SK-N-SH (cell line): Measurements from ENCODE around the gene TEPSIN. TPM values are rescaled to one million over a fixed set of nuclear protein-coding genes. Genes with fewer than 3 reads are reported as not detected.

Source experiments
- CTCF ChIA-PET: fragments of 300-600, 350-600 bp; formaldehyde crosslinking; extraction: SDS; loops from one replicate; lab custom pipeline; 2021; lab: Yijun Ruan, JAX
- POLR2A ChIA-PET: fragments of 350-600 bp; sonication (Branson Sonifier 250); formaldehyde crosslinking; extraction: SDS; loops from one replicate; lab custom pipeline; 2020; ENCODE audit warnings: antibody characterized with exemption, inconsistent platforms; lab: Yijun Ruan, JAX
- DNase-seq: peaks from one replicate; pipeline ENCODE4 v3.0.0; 2012
- H2AFZ ChIP-seq: fragments of 200-600 bp; sonication (generic); 2 replicates; pipeline ENCODE4 v1.8.1; 2016; ENCODE audit warnings: antibody characterized with exemption, mild to moderate bottlenecking, low read depth
- H3F3A ChIP-seq: fragments of 200-600 bp; sonication (generic); replicated peaks from 2 replicates; pipeline ENCODE3; 2016; ENCODE audit warnings: antibody characterized with exemption, mild to moderate bottlenecking; ENCODE audit not compliant: insufficient read depth
- H3K27ac ChIP-seq, 2 experiments: fragments of 200-500 bp in 1 of 2; fragments of 200-600 bp in 1 of 2; sonication (Bioruptor generic) in 1 of 2; sonication (generic), shearing (Covaris generic) in 1 of 2; 2 replicates each; pipeline versions ENCODE4 v1.5.1 to v1.6.1; 2014 to 2016; ENCODE audit warnings: low read depth in 2 of 2, inconsistent platforms in 1 of 2, low read length in 1 of 2, mild to moderate bottlenecking in 1 of 2, mixed read lengths in 1 of 2
- H3K27me3 ChIP-seq: fragments of 200-600 bp; sonication (generic), shearing (Covaris generic); 2 replicates; pipeline ENCODE4 v1.6.1; 2016; ENCODE audit warnings: mixed run types; ENCODE audit not compliant: insufficient read depth
- H3K36me3 ChIP-seq, 2 experiments: fragments of 200-500 bp in 1 of 2; fragments of 200-600 bp in 1 of 2; sonication (Bioruptor generic) in 1 of 2; sonication (generic) in 1 of 2; replicated peaks in 1 of 2; 2 replicates each; pipeline versions ENCODE3 to v1.5.1; 2014 to 2016; ENCODE audit warnings: low read length in 1 of 2, mild to moderate bottlenecking in 1 of 2; ENCODE audit not compliant: insufficient read depth in 2 of 2, control insufficient read depth in 1 of 2
- H3K4me1 ChIP-seq, 2 experiments: fragments of 200-500 bp in 1 of 2; fragments of 200-600 bp in 1 of 2; sonication (Bioruptor generic) in 1 of 2; sonication (generic), shearing (Covaris generic) in 1 of 2; 2 replicates each; pipeline versions ENCODE4 v1.5.1 to v1.6.1; 2014 to 2016; ENCODE audit warnings: low read depth in 1 of 2, low read length in 1 of 2, mixed run types in 1 of 2; ENCODE audit not compliant: insufficient read depth in 2 of 2, control insufficient read depth in 1 of 2
- H3K4me2 ChIP-seq: fragments of 200-600 bp; sonication (generic), shearing (Covaris generic); 2 replicates; pipeline ENCODE4 v1.6.1; 2017; ENCODE audit warnings: mixed run types
- H3K4me3 ChIP-seq, 2 experiments: fragments of 200-500 bp in 1 of 2; fragments of 200-600 bp in 1 of 2; sonication (Bioruptor generic) in 1 of 2; sonication (generic), shearing (Covaris generic) in 1 of 2; 2 replicates each; pipeline versions ENCODE4 v1.5.1 to v1.8.1; 2014 to 2016; ENCODE audit warnings: low read depth in 2 of 2, inconsistent platforms in 1 of 2, low read length in 1 of 2, mild to moderate bottlenecking in 1 of 2, mixed read lengths in 1 of 2, moderate library complexity in 1 of 2
- H3K79me2 ChIP-seq: fragments of 200-600 bp; sonication (generic); 2 replicates; pipeline ENCODE4 v1.8.1; 2017; ENCODE audit warnings: mild to moderate bottlenecking; ENCODE audit not compliant: insufficient read depth
- H3K9ac ChIP-seq: fragments of 200-600 bp; sonication (generic); 2 replicates; pipeline ENCODE4 v1.6.1; 2017; ENCODE audit warnings: mixed run types
- H3K9me2 ChIP-seq: fragments of 200-600 bp; sonication (generic); 2 replicates; pipeline ENCODE4 v1.6.1; 2017; ENCODE audit warnings: mixed run types
- H3K9me3 ChIP-seq: fragments of 200-600 bp; sonication (generic); 2 replicates; pipeline ENCODE4 v1.6.1; 2017; ENCODE audit warnings: mixed run types, mild to moderate bottlenecking, moderate library complexity
- H4K20me1 ChIP-seq: fragments of 200-600 bp; sonication (generic); 2 replicates; pipeline ENCODE4 v1.6.1; 2017; ENCODE audit warnings: mild to moderate bottlenecking, mixed run types; ENCODE audit not compliant: insufficient read depth
- CTCF ChIP-seq: fragments of 200-600 bp; sonication (generic); IDR thresholded peaks from 2 replicates; pipeline ENCODE4 v1.6.1; 2017; ENCODE audit warnings: antibody characterized with exemption, mild to moderate bottlenecking, moderate library complexity
- EP300 ChIP-seq, 2 experiments: IDR thresholded peaks; 2 replicates each; pipeline versions ENCODE4 v1.4.0 to v1.6.1; 2012; ENCODE audit warnings: borderline replicate concordance in 1 of 2, low read depth in 1 of 2, low read length in 1 of 2
- EZH2phosphoT487 ChIP-seq: fragments of 200-600 bp; sonication (generic); IDR thresholded peaks from 2 replicates; pipeline ENCODE4 v1.6.1; 2017; ENCODE audit warnings: low read depth, mixed run types, mild to moderate bottlenecking, antibody characterized with exemption, moderate library complexity, borderline replicate concordance
- FOSL2 ChIP-seq: IDR thresholded peaks from 2 replicates; pipeline ENCODE4 v1.4.0; 2012; ENCODE audit warnings: low read depth, mild to moderate bottlenecking, moderate library complexity, borderline replicate concordance
- GABPA ChIP-seq: IDR thresholded peaks from 2 replicates; pipeline ENCODE4 v1.4.0; 2012; ENCODE audit warnings: low read depth, mild to moderate bottlenecking
- GATA2 ChIP-seq: sonication (generic); formaldehyde crosslinking; IDR thresholded peaks from 2 replicates; pipeline ENCODE4 v1.5.0; 2020; ENCODE audit warnings: mild to moderate bottlenecking, missing genetic modification reagents
- IRF3 ChIP-seq: fragments of 150-350 bp; IDR thresholded peaks from 2 replicates; pipeline ENCODE4 v1.6.1; 2016; ENCODE audit warnings: mild to moderate bottlenecking, low read depth, low read length
- MEF2A ChIP-seq: IDR thresholded peaks from 2 replicates; pipeline ENCODE4 v1.4.0; 2012; ENCODE audit warnings: low read depth, borderline replicate concordance
- MXI1 ChIP-seq: IDR thresholded peaks from 2 replicates; pipeline ENCODE4 v1.6.1; 2012; ENCODE audit warnings: mild to moderate bottlenecking, low read depth, low read length, improper control_type of control experiment
- NFIC ChIP-seq: IDR thresholded peaks from 2 replicates; pipeline ENCODE4 v1.4.0; 2012; ENCODE audit warnings: borderline replicate concordance
- NRF1 ChIP-seq: IDR thresholded peaks from 2 replicates; pipeline ENCODE4 v1.6.1; 2012; ENCODE audit warnings: low read depth, mild to moderate bottlenecking, low read length
- PBX3 ChIP-seq: IDR thresholded peaks from 2 replicates; pipeline ENCODE4; 2012
- POLR2AphosphoS5 ChIP-seq: IDR thresholded peaks from 2 replicates; pipeline ENCODE4 v1.6.1; 2012; ENCODE audit warnings: low read depth, low read length
- RFX5 ChIP-seq: IDR thresholded peaks from 2 replicates; pipeline ENCODE4 v1.6.1; 2012; ENCODE audit warnings: mild to moderate bottlenecking, improper control_type of control experiment, low read length
- TAF1 ChIP-seq: IDR thresholded peaks from 2 replicates; pipeline ENCODE4 v1.6.1; 2012; ENCODE audit warnings: low read depth, mild to moderate bottlenecking, low read length, moderate library complexity, borderline replicate concordance
- TCF12 ChIP-seq: IDR thresholded peaks from 2 replicates; pipeline ENCODE4 v1.4.0; 2012
- TEAD4 ChIP-seq: IDR thresholded peaks from 2 replicates; pipeline ENCODE4 v1.4.0; 2012; ENCODE audit warnings: mild to moderate bottlenecking, borderline replicate concordance; ENCODE audit not compliant: insufficient read depth
- USF1 ChIP-seq: IDR thresholded peaks from 2 replicates; pipeline ENCODE4 v1.4.0; 2012; ENCODE audit warnings: low read depth, borderline replicate concordance
- USF2 ChIP-seq: fragments of 150-350 bp; IDR thresholded peaks from 2 replicates; pipeline ENCODE4 v1.6.1; 2017; ENCODE audit warnings: antibody characterized with exemption, low read length, low read depth, borderline replicate concordance
- ZBTB33 ChIP-seq: IDR thresholded peaks from 2 replicates; pipeline ENCODE4 v1.4.0; 2012; ENCODE audit warnings: low read depth, borderline replicate concordance
- WGBS: methylation state at CpG from one replicate; pipeline ENCODE4 v1.1.6; 2017; ENCODE audit warnings: low lambda C conversion rate; 5-methylcytosine and 5-hydroxymethylcytosine counted together
- polyA plus RNA-seq, 3 experiments: library from polyadenylated mRNA; depleted of rRNA; stranded (reverse); fragments of >200 nt; gene quantifications; 2 replicates each; pipeline ENCODE4 v1.2.3, GENCODE V29; 2012

The TEPSIN gene
- polyA plus RNA-seq, 1 of the 3 experiments (the other 2 are of a cell fraction): 35.3 TPM

GRCh38 chr17:81222620-81222905, 16.3 kb downstream of the TEPSIN start (continued):
- TF ChIP-seq PBX3: no peak
- no peak for TF ChIP-seq RFX5
- no peak for TF ChIP-seq MEF2A
- no peak for TF ChIP-seq MXI1
- no peak for TF ChIP-seq GATA2 (CRISPR knock-in tag)
- no peak for TF ChIP-seq TCF12

- Histone ChIP-seq H3K9ac (peak overlapping the region; percentile 79), H3K36me3 (peaks cover 0 to under 1% of the 10 kb centered on the region in 2 experiments), H3K4me3 (peak overlapping the region; percentile 76 to 94), H3K9me3 (no peaks in the 10 kb centered on the region), H2AFZ (peak overlapping the region; percentile 82), H3K4me2 (peak overlapping the region; percentile 100), H3K4me1 (peaks cover 7 to 16% of the 10 kb centered on the region in 2 experiments; a peak in 3 of 4 replicates), H3F3A (peaks cover 19% of the 10 kb centered on the region), H3K9me2 (no peaks in the 10 kb centered on the region), H3K27me3 (no peaks in the 10 kb centered on the region), H3K79me2 (peaks cover 17% of the 10 kb centered on the region), H3K27ac (peak overlapping the region in 1 of 2 experiments; percentile 24; a peak in 1 of 4 replicates), H4K20me1 (no peaks in the 10 kb centered on the region)
- ChIA-PET CTCF (interaction anchor here (0.7 to 3.8 kb wide), 7 partner anchors 17 to 263 kb away, joined by 3 to 19 read pairs (median 4); partner anchors contain the start of genes NDUFAF8 and TEPSIN), POLR2A (interaction anchor here (0.6 to 1.2 kb wide), 4 partner anchors 8 to 854 kb away, joined by 3 to 7 read pairs (median 3); partner anchors contain the start of gene NDUFAF8)
- DNase-seq: peak; percentile 74
- 25% methylated on average over 22 of the region's 24 CpGs for WGBS
- TF ChIP-seq POLR2AphosphoS5: no peak
- TF ChIP-seq GABPA: no peak
- no peak for TF ChIP-seq FOSL2
- no peak for TF ChIP-seq EP300 (IDR thresholded peaks at IDR 0.05; ENCODE audit: borderline replicate concordance in 1 of 2, low read depth in 1 of 2, low read length in 1 of 2)
- TF ChIP-seq ZBTB33: no peak
- TF ChIP-seq TCF12: no peak
- no peak for TF ChIP-seq NFIC
- no peak for TF ChIP-seq TEAD4
- TF ChIP-seq TAF1: no peak
- TF ChIP-seq PBX3: no peak
- TF ChIP-seq CTCF: no peak
- no peak for TF ChIP-seq USF2
- TF ChIP-seq MEF2A: no peak
- TF ChIP-seq MXI1: no peak
- no peak for TF ChIP-seq RFX5
- no peak for TF ChIP-seq EZH2phosphoT487
- no peak for TF ChIP-seq USF1
- TF ChIP-seq NRF1: no peak
- TF ChIP-seq IRF3: no peak
Observed at GRCh38 chr17:81221842-81222619, 16.8 kb downstream of the TEPSIN start.
